ENCODE results near the gene IL17C.

IL17C gene

GRCh38 chr16:88630433-88630832 lies 7.9 kb upstream of the IL17C start:
- H3K4me3 ChIP-seq (ENCODE audit: low read depth, low read length): no peak overlapping the region
- peaks cover 5% of the 10 kb centered on the region; the same call in 1 of the 2 replicates for H3K27me3 ChIP-seq (ENCODE audit: control insufficient read depth, insufficient read depth, low read length)
- H3K9me3 ChIP-seq (ENCODE audit: control insufficient read depth, insufficient read depth, low read length): no peaks in the 10 kb centered on the region
- H3K36me3 ChIP-seq (ENCODE audit: control insufficient read depth, insufficient read depth, low read length): peaks cover 53% of the 10 kb centered on the region
- no peak overlapping the region for H3K9ac ChIP-seq (ENCODE audit: low read depth, low read length)
- H3K4me1 ChIP-seq (ENCODE audit: control insufficient read depth, insufficient read depth, low read length): no peaks in the 10 kb centered on the region
- no peak overlapping the region for H3K27ac ChIP-seq (ENCODE audit: low read depth, low read length)

GRCh38 chr16:88630941-88631340 lies 7.4 kb upstream of the IL17C start:
- Histone ChIP-seq H3K27ac (ENCODE audit: low read depth, low read length) (no peak overlapping the region), H3K9me3 (ENCODE audit: control insufficient read depth, insufficient read depth, low read length) (no peaks in the 10 kb centered on the region), H3K36me3 (ENCODE audit: control insufficient read depth, insufficient read depth, low read length) (peaks cover 50% of the 10 kb centered on the region), H3K27me3 (ENCODE audit: control insufficient read depth, insufficient read depth, low read length) (peaks cover 10% of the 10 kb centered on the region; the same call in 1 of the 2 replicates), H3K9ac (ENCODE audit: low read depth, low read length) (no peak overlapping the region), H3K4me3 (ENCODE audit: low read depth, low read length) (no peak overlapping the region), H3K4me1 (ENCODE audit: control insufficient read depth, insufficient read depth, low read length) (no peaks in the 10 kb centered on the region)

GRCh38 chr16:88631384-88631783 lies 7.0 kb upstream of the IL17C start:
- Histone ChIP-seq H3K27ac (ENCODE audit: low read depth, low read length) (no peak overlapping the region), H3K9ac (ENCODE audit: low read depth, low read length) (no peak overlapping the region), H3K36me3 (ENCODE audit: control insufficient read depth, insufficient read depth, low read length) (peaks cover 46% of the 10 kb centered on the region), H3K4me3 (ENCODE audit: low read depth, low read length) (no peak overlapping the region), H3K4me1 (ENCODE audit: control insufficient read depth, insufficient read depth, low read length) (no peaks in the 10 kb centered on the region), H3K27me3 (ENCODE audit: control insufficient read depth, insufficient read depth, low read length) (peaks cover 10% of the 10 kb centered on the region; the same call in 1 of the 2 replicates), H3K9me3 (ENCODE audit: control insufficient read depth, insufficient read depth, low read length) (no peaks in the 10 kb centered on the region)

- H3K4me3 ChIP-seq (ENCODE audit: low read depth, low read length): no peak overlapping the region
- no peak overlapping the region for H3K27ac ChIP-seq (ENCODE audit: low read depth, low read length)
- peaks cover 10% of the 10 kb centered on the region; the same call in 1 of the 2 replicates for H3K27me3 ChIP-seq (ENCODE audit: control insufficient read depth, insufficient read depth, low read length)
- H3K36me3 ChIP-seq (ENCODE audit: control insufficient read depth, insufficient read depth, low read length): peaks cover 42% of the 10 kb centered on the region
- H3K9ac ChIP-seq (ENCODE audit: low read depth, low read length): no peak overlapping the region
- H3K4me1 ChIP-seq (ENCODE audit: control insufficient read depth, insufficient read depth, low read length): no peaks in the 10 kb centered on the region
- no peaks in the 10 kb centered on the region for H3K9me3 ChIP-seq (ENCODE audit: control insufficient read depth, insufficient read depth, low read length)
Observed at GRCh38 chr16:88631920-88632586, 6.3 kb upstream of the IL17C start.

- H3K9ac ChIP-seq (ENCODE audit: low read depth, low read length): no peak overlapping the region
- peaks cover 10% of the 10 kb centered on the region; the same call in 1 of the 2 replicates for H3K27me3 ChIP-seq (ENCODE audit: control insufficient read depth, insufficient read depth, low read length)
- H3K4me1 ChIP-seq (ENCODE audit: control insufficient read depth, insufficient read depth, low read length): 0 out of 2 replicates have a peak, but pooled peaks cover under 1% of the 10 kb centered on the region
- no peak overlapping the region for H3K4me3 ChIP-seq (ENCODE audit: low read depth, low read length)
- peaks cover 39% of the 10 kb centered on the region for H3K36me3 ChIP-seq (ENCODE audit: control insufficient read depth, insufficient read depth, low read length)
- no peak overlapping the region for H3K27ac ChIP-seq (ENCODE audit: low read depth, low read length)
- no peaks in the 10 kb centered on the region for H3K9me3 ChIP-seq (ENCODE audit: control insufficient read depth, insufficient read depth, low read length)
Observed at GRCh38 chr16:88632587-88632930, 5.8 kb upstream of the IL17C start.

- Histone ChIP-seq H3K9me3 (ENCODE audit: control insufficient read depth, insufficient read depth, low read length) (no peaks in the 10 kb centered on the region), H3K4me3 (ENCODE audit: low read depth, low read length) (peak overlapping the region; percentile 74; the same call in 1 of the 2 replicates), H3K9ac (ENCODE audit: low read depth, low read length) (no peak overlapping the region), H3K4me1 (ENCODE audit: control insufficient read depth, insufficient read depth, low read length) (peaks cover 12% of the 10 kb centered on the region), H3K36me3 (ENCODE audit: control insufficient read depth, insufficient read depth, low read length) (peaks cover 32% of the 10 kb centered on the region), H3K27me3 (ENCODE audit: control insufficient read depth, insufficient read depth, low read length) (peaks cover 10% of the 10 kb centered on the region; the same call in 1 of the 2 replicates), H3K27ac (ENCODE audit: low read depth, low read length) (no peak overlapping the region)
Observed at GRCh38 chr16:88633684-88634140, 4.7 kb upstream of the IL17C start.

- H3K4me3 ChIP-seq (ENCODE audit: low read depth, low read length): peak overlapping the region; percentile 74
- peaks cover 30% of the 10 kb centered on the region for H3K36me3 ChIP-seq (ENCODE audit: control insufficient read depth, insufficient read depth, low read length)
- H3K27ac ChIP-seq (ENCODE audit: low read depth, low read length): peak overlapping the region; percentile 36
- H3K9me3 ChIP-seq (ENCODE audit: control insufficient read depth, insufficient read depth, low read length): no peaks in the 10 kb centered on the region
- no peak overlapping the region; the same call in 1 of the 2 replicates for H3K9ac ChIP-seq (ENCODE audit: low read depth, low read length)
- H3K27me3 ChIP-seq (ENCODE audit: control insufficient read depth, insufficient read depth, low read length): peaks cover 10% of the 10 kb centered on the region; the same call in 1 of the 2 replicates
- peaks cover 18% of the 10 kb centered on the region for H3K4me1 ChIP-seq (ENCODE audit: control insufficient read depth, insufficient read depth, low read length)
Observed at GRCh38 chr16:88634141-88634993, 4.0 kb upstream of the IL17C start.

GRCh38 chr16:88634994-88635670 lies 3.2 kb upstream of the IL17C start:
- no peak overlapping the region for H3K9ac ChIP-seq (ENCODE audit: low read depth, low read length)
- H3K4me3 ChIP-seq (ENCODE audit: low read depth, low read length): peak overlapping the region; percentile 74
- peaks cover 22% of the 10 kb centered on the region for H3K36me3 ChIP-seq (ENCODE audit: control insufficient read depth, insufficient read depth, low read length)
- H3K9me3 ChIP-seq (ENCODE audit: control insufficient read depth, insufficient read depth, low read length): no peaks in the 10 kb centered on the region
- peaks cover 22% of the 10 kb centered on the region for H3K4me1 ChIP-seq (ENCODE audit: control insufficient read depth, insufficient read depth, low read length)
- peaks cover 10% of the 10 kb centered on the region; the same call in 1 of the 2 replicates for H3K27me3 ChIP-seq (ENCODE audit: control insufficient read depth, insufficient read depth, low read length)
- peak overlapping the region; percentile 36 for H3K27ac ChIP-seq (ENCODE audit: low read depth, low read length)

- Histone ChIP-seq H3K27ac (ENCODE audit: low read depth, low read length) (no peak overlapping the region), H3K27me3 (ENCODE audit: control insufficient read depth, insufficient read depth, low read length) (peaks cover 10% of the 10 kb centered on the region; the same call in 1 of the 2 replicates), H3K9ac (ENCODE audit: low read depth, low read length) (no peak overlapping the region), H3K4me1 (ENCODE audit: control insufficient read depth, insufficient read depth, low read length) (peaks cover 22% of the 10 kb centered on the region), H3K9me3 (ENCODE audit: control insufficient read depth, insufficient read depth, low read length) (no peaks in the 10 kb centered on the region), H3K4me3 (ENCODE audit: low read depth, low read length) (no peak overlapping the region), H3K36me3 (ENCODE audit: control insufficient read depth, insufficient read depth, low read length) (peaks cover 18% of the 10 kb centered on the region)
Observed at GRCh38 chr16:88635671-88636319, 2.6 kb upstream of the IL17C start.

- Histone ChIP-seq H3K27ac (ENCODE audit: low read depth, low read length) (no peak overlapping the region), H3K36me3 (ENCODE audit: control insufficient read depth, insufficient read depth, low read length) (peaks cover 10% of the 10 kb centered on the region), H3K9me3 (ENCODE audit: control insufficient read depth, insufficient read depth, low read length) (no peaks in the 10 kb centered on the region), H3K27me3 (ENCODE audit: control insufficient read depth, insufficient read depth, low read length) (peaks cover 10% of the 10 kb centered on the region; the same call in 1 of the 2 replicates), H3K4me3 (ENCODE audit: low read depth, low read length) (no peak overlapping the region), H3K9ac (ENCODE audit: low read depth, low read length) (no peak overlapping the region), H3K4me1 (ENCODE audit: control insufficient read depth, insufficient read depth, low read length) (peaks cover 22% of the 10 kb centered on the region)
Observed at GRCh38 chr16:88636488-88637265, 1.7 kb upstream of the IL17C start.

All from HUES48 (cell line).